AG10803 (cell line): ENCODE results near the gene NFKB2.

Experiments used
- DNase-seq: peaks from one replicate; pipeline ENCODE4 v3.0.0; 2010; ENCODE audit warnings: low read depth
- H3K4me3 ChIP-seq: 2 replicates; pipeline ENCODE4 v1.5.1; 2011; ENCODE audit warnings: mild to moderate bottlenecking, low read length, control low read depth
- CTCF ChIP-seq: conservative IDR thresholded peaks from 2 replicates; pipeline ENCODE4 v1.5.1; 2011; ENCODE audit warnings: mild to moderate bottlenecking, low read length, control low read depth, inconsistent platforms

Gene NFKB2

GRCh38 chr10:102420181-102420713, 24.7 kb downstream of the NFKB2 start:
- no peak for DNase-seq
- H3K4me3 ChIP-seq, result peak overlapping the region; percentile 89
- no peak for TF ChIP-seq CTCF

GRCh38 chr10:102420714-102421506, 25.4 kb downstream of the NFKB2 start, which contains the start of gene FBXL15:
Gene FBXL15, plus strand, starts transcription at chr10:102420836. Its CDS starts 294 bp downstream, at chr10:102421130.
- no peak; the same call in 1 of the 2 replicates for TF ChIP-seq CTCF
- peak within 1 kb of the TSS; percentile 89 for H3K4me3 ChIP-seq
- peak; percentile 96 for DNase-seq

GRCh38 chr10:102421507-102421756, 25.9 kb downstream of the NFKB2 start:
- no peak for TF ChIP-seq CTCF
- DNase-seq, result no peak
- H3K4me3 ChIP-seq, result peak overlapping the region; percentile 89

- TF ChIP-seq CTCF, result no peak
- DNase-seq, result no peak
- peak overlapping the region; percentile 89 for H3K4me3 ChIP-seq
These were observed 26.4 kb downstream of the NFKB2 start for GRCh38 chr10:102421757-102422512.

- TF ChIP-seq CTCF, result peak; percentile 73
- peak; percentile 65 for DNase-seq
- peak overlapping the region; percentile 89 for H3K4me3 ChIP-seq
These were observed 27.1 kb downstream of the NFKB2 start for GRCh38 chr10:102422545-102423129.

GRCh38 chr10:102423372-102423968, 28.0 kb downstream of the NFKB2 start:
- DNase-seq, result no peak
- no peak for TF ChIP-seq CTCF
- H3K4me3 ChIP-seq, result no peak overlapping the region
